Measurements from ENCODE around the gene CDKN1C. TPM values are rescaled to one million over a fixed set of nuclear protein-coding genes. Genes with fewer than 3 reads are reported as not detected.

CDKN1C gene
- total and polyA plus RNA-seq, 7 experiments from 2014 or later: 0.35 to 36.0 (median 3.9) TPM

DNA sequence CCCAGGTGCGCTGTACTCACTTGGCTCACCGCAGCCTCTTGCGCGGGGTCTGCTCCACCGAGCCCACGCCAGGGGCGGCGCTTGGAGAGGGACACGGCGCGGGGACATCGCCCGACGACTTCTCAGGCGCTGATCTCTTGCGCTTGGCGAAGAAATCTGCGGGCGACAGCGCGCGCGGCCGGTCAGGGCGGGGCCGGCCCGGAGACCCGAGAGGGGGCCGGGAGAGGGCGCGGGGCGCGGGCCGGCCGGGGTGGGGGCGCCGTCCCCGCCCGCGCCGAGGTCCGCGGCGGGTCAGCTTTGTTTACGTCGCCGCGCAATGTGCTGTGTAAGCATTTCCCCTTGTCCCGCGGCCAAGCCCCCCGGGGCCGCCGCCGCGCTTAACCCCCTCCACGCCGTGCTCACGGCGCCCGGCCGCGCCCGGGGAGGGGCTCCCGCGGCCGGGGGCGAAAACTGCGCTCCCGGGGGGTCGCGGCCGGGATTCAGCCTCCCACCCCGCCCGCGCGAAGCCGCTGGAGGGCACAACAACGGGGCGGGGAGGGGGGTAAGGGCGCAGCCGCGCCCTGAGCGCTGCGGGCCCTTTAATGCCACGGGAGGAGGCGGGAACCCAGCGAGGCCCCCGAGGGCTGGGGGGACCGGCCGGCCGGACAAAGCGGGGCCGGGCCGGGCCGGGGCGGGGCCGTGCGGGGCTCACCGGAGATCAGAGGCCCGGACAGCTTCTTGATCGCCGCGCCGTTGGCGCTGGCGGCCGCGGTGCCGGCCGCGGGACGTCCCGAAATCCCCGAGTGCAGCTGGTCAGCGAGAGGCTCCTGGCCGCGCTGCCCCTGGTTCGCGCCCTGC lies 1.4 kb downstream of the CDKN1C start:
- Histone ChIP-seq H3K4me3 (ENCODE audit: low read length) (peak overlapping the region; percentile 33), H3K4me1 (ENCODE audit: control insufficient read depth in 2 of 2, insufficient read depth in 2 of 2, low read length in 2 of 2) (peaks cover 0 to 5% of the 10 kb centered on the region in 2 donors), H3K27ac (ENCODE audit: low read depth, low read length) (no peak overlapping the region), H3K36me3 (ENCODE audit: control insufficient read depth in 2 of 3, insufficient read depth in 3 of 3, low read length in 3 of 3) (peaks cover 0 to 5% (median 0%) of the 10 kb centered on the region in 3 experiments), H3K27me3 (ENCODE audit: control insufficient read depth in 2 of 2, insufficient read depth in 2 of 2, low read length in 2 of 2) (no peaks in the 10 kb centered on the region), H3K9me3 (ENCODE audit: control insufficient read depth in 2 of 3, low read length in 3 of 3) (no peaks in the 10 kb centered on the region)
- H3K27ac Mint-ChIP-seq: no peak overlapping the region
- ATAC-seq: no peak
- DNase-seq: no peak
- H3K4me1 Mint-ChIP-seq: peaks cover 0 to 26% (median 21%) of the 10 kb centered on the region in 7 donors
- intact Hi-C loops (cut with micrococcal nuclease): loop anchor here (2.0 to 10.0 kb wide), 2 partner anchors 109 to 541 kb away; partner anchors contain the start of gene NAP1L4 (in 1 of the 2)
- ChIA-PET CTCF (interaction anchor here (1.2 kb wide), 1 partner anchor 8 kb away, joined by 3 read pairs; no protein-coding TSS in a partner anchor), POLR2A (interaction anchor here (1.3 kb wide), 1 partner anchor 352 kb away, joined by 5 read pairs; no protein-coding TSS in a partner anchor)
- peaks cover 0 to 1% (median 0%) of the 10 kb centered on the region in 11 donors for H3K9me3 Mint-ChIP-seq
- H3K27me3 Mint-ChIP-seq: peaks cover 0 to 47% (median 0%) of the 10 kb centered on the region in 5 donors
- peak overlapping the region in 7 of 10 donors; percentile 36 to 81 (median 68) for H3K4me3 Mint-ChIP-seq
- H3K36me3 Mint-ChIP-seq: no peaks in the 10 kb centered on the region

- H3K4me3 ChIP-seq (ENCODE audit: low read length): no peak overlapping the region
- H3K4me3 Mint-ChIP-seq: peak overlapping the region in 9 of 10 donors; percentile 50 to 81 (median 72)
- no peak overlapping the region for H3K27ac ChIP-seq (ENCODE audit: low read depth, low read length)
- ATAC-seq (no peak), DNase-seq (no peak)
- H3K36me3 Mint-ChIP-seq: no peaks in the 10 kb centered on the region
- H3K27me3 Mint-ChIP-seq: peaks cover 0 to 47% (median 0%) of the 10 kb centered on the region in 5 donors
- H3K36me3 ChIP-seq (ENCODE audit: control insufficient read depth in 2 of 3, insufficient read depth in 3 of 3, low read length in 3 of 3): peaks cover 0 to 5% (median 0%) of the 10 kb centered on the region in 3 experiments
- peaks cover 0 to 5% of the 10 kb centered on the region in 2 donors for H3K4me1 ChIP-seq (ENCODE audit: control insufficient read depth in 2 of 2, insufficient read depth in 2 of 2, low read length in 2 of 2)
- peak overlapping the region in 1 of 9 donors; percentile 3 for H3K27ac Mint-ChIP-seq
- H3K4me1 Mint-ChIP-seq: peaks cover 0 to 26% (median 21%) of the 10 kb centered on the region in 7 donors
- ChIA-PET CTCF (interaction anchor here (0.7 kb wide), 1 partner anchor 378 kb away, joined by 3 read pairs; no protein-coding TSS in a partner anchor), POLR2A (no interaction called here)
- no peaks in the 10 kb centered on the region for H3K27me3 ChIP-seq (ENCODE audit: control insufficient read depth in 2 of 2, insufficient read depth in 2 of 2, low read length in 2 of 2)
- no peaks in the 10 kb centered on the region for H3K9me3 ChIP-seq (ENCODE audit: control insufficient read depth in 2 of 3, low read length in 3 of 3)
- H3K9me3 Mint-ChIP-seq: peaks cover 0 to 1% (median 0%) of the 10 kb centered on the region in 11 donors
- intact Hi-C loops (cut with micrococcal nuclease): loop anchor here in 1 of 2 donors (10.0 kb wide), 1 partner anchor 541 kb away; no protein-coding TSS in a partner anchor
These were observed 2.0 kb downstream of the CDKN1C start for GRCh38 chr11:2883640-2883978.

DNA sequence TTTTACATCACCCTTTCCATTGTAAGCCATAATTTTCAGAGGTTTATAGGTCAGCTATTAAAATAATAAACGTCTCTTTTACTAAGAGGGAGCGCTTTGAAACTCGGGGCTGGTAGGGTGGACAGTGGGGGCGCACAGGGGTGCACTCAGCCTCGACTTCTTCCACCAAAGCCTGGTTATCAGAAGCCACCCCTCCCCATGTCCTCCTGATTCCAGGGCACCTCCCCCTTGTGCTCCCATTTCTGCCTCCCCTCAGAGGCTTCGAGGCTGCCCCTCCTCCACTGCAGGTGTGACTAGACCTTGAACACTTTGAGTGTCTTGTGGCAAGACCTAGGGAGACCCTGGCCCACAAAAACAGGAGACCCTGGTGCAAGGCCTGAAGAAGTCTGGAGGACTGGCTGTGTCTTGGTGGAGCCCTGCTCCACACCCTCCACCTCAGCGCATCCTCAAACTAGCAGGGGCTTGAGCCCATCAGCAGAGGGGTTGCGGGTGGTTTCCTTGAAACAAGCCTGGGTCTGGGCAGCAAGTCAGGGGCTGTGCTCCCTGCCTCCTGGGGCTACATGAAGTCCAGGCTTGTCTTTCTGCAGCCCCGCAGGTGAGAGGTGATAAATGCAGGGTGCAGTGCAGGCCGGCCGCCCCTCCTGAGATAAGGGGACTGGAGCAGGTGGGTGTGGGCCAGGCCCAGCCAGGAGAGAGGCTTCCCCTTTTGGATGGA lies 3.0 kb downstream of the CDKN1C start:
- ATAC-seq (no peak), DNase-seq (no peak)
- Histone ChIP-seq H3K27ac (ENCODE audit: low read depth, low read length) (no peak overlapping the region), H3K36me3 (ENCODE audit: control insufficient read depth in 2 of 3, insufficient read depth in 3 of 3, low read length in 3 of 3) (peaks cover 0 to 5% (median 0%) of the 10 kb centered on the region in 3 experiments), H3K4me3 (ENCODE audit: low read length) (no peak overlapping the region), H3K4me1 (ENCODE audit: control insufficient read depth in 2 of 2, insufficient read depth in 2 of 2, low read length in 2 of 2) (no peaks in the 10 kb centered on the region), H3K9me3 (ENCODE audit: control insufficient read depth in 2 of 3, low read length in 3 of 3) (no peaks in the 10 kb centered on the region), H3K27me3 (ENCODE audit: control insufficient read depth in 2 of 2, insufficient read depth in 2 of 2, low read length in 2 of 2) (no peaks in the 10 kb centered on the region)
- Mint-ChIP-seq H3K4me3 (peak overlapping the region in 7 of 10 donors; percentile 35 to 81 (median 68)), H3K9me3 (peaks cover 0 to 1% (median 0%) of the 10 kb centered on the region in 11 donors), H3K27ac (peak overlapping the region in 3 of 9 donors; percentile 3 to 41 (median 38)), H3K36me3 (peaks cover 0 to under 1% (median 0%) of the 10 kb centered on the region in 5 donors), H3K27me3 (peaks cover 0 to 45% (median 0%) of the 10 kb centered on the region in 5 donors), H3K4me1 (peaks cover 0 to 17% (median 12%) of the 10 kb centered on the region in 7 donors)
- CTCF ChIA-PET: no interaction called here
- intact Hi-C loops (cut with micrococcal nuclease): loop anchor here in 1 of 2 donors (10.0 kb wide), 1 partner anchor 542 kb away; no protein-coding TSS in a partner anchor
- POLR2A ChIA-PET: no interaction called here

DNA sequence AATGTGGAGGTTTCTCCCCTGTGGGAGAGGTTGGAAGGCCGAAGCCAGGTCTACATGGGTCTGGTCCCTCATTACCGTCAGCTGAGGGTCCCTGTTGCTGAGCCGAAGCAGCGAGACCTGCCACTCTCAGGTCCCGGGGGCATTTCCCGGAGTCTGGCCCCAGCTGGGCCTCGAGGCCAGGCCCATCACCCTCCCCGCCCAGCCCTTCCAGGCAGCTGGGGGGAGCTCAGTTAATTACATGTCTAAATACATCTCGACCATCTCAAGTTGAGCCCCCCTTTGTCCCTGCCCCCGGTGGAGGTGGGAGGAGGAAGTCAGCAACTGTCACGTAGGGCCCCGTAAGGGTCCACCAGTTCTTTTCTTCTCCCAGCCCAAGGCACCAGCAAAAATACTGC lies 3.6 kb downstream of the CDKN1C start:
- DNase-seq (no peak), ATAC-seq (no peak)
- Mint-ChIP-seq H3K27me3 (peaks cover 0 to 40% (median 0%) of the 10 kb centered on the region in 5 donors), H3K27ac (peak overlapping the region in 1 of 9 donors; percentile 41), H3K9me3 (peaks cover 0 to 5% (median 0%) of the 10 kb centered on the region in 11 donors), H3K36me3 (peaks cover 0 to 1% (median 0%) of the 10 kb centered on the region in 5 donors), H3K4me3 (no peak overlapping the region), H3K4me1 (peaks cover 0 to 12% (median 7%) of the 10 kb centered on the region in 7 donors)
- intact Hi-C loops (cut with micrococcal nuclease): loop anchor here in 1 of 2 donors (10.0 kb wide), 1 partner anchor 543 kb away; no protein-coding TSS in a partner anchor
- no peak overlapping the region for H3K27ac ChIP-seq (ENCODE audit: low read depth, low read length)
- peaks cover 0 to 5% (median 0%) of the 10 kb centered on the region in 3 experiments for H3K36me3 ChIP-seq (ENCODE audit: control insufficient read depth in 2 of 3, insufficient read depth in 3 of 3, low read length in 3 of 3)
- ChIA-PET POLR2A (interaction anchor here (0.8 kb wide), 1 partner anchor 9 kb away, joined by 3 read pairs; no protein-coding TSS in a partner anchor), CTCF (interaction anchor here (1.4 to 1.9 kb wide), 2 partner anchors 9 to 11 kb away, joined by 3 to 5 read pairs; no protein-coding TSS in a partner anchor)
- H3K4me1 ChIP-seq (ENCODE audit: control insufficient read depth in 2 of 2, insufficient read depth in 2 of 2, low read length in 2 of 2): no peaks in the 10 kb centered on the region
- H3K27me3 ChIP-seq (ENCODE audit: control insufficient read depth in 2 of 2, insufficient read depth in 2 of 2, low read length in 2 of 2): no peaks in the 10 kb centered on the region
- H3K4me3 ChIP-seq (ENCODE audit: low read length): no peak overlapping the region
- H3K9me3 ChIP-seq (ENCODE audit: control insufficient read depth in 2 of 3, low read length in 3 of 3): no peaks in the 10 kb centered on the region

DNA sequence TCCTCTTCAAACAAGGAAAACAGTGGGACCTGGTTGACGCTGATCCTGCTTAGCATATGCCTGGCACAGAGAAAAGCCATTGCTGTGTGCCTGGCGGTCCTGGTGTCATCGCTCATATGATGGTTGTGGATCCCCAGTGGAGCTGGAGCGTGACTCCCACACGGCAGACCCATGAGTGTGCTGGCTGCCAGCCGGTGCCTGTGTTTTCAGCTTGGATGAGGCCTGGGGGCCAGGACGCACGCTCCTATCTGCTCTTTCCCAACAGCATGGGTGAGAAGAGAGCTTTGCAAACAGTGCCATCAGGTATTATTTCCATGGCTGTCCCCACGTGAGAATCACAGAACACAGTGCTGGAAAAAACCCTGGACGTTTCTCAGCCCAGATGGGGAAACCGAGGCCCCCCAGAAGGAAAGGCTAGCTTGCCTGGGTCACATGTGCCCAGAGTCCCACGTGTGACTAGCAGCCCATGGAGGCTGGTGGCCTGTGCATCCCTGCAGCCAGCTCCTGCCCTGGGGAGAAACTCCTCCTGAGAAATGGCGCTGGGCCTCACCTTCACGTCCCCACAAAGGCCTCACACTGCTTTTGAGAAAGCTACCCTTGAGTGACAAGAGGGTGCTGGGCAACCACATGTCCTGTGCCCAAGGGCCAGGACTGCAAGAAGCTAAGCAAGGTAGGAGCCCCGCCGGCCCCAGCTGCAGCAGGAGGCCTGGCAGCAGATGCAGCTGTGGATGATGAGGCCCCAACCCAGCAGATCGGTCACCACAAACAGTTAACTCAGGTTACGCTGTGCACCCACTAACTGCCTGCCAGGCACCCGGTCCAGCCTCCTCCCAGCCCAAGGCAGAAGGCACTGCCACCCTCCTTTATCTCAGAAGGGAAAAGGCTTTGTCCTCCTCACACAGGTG lies 4.2 kb downstream of the CDKN1C start:
- ChIA-PET CTCF (interaction anchor here (1.4 to 1.9 kb wide), 2 partner anchors 10 to 11 kb away, joined by 3 to 5 read pairs; no protein-coding TSS in a partner anchor), POLR2A (interaction anchor here (0.8 kb wide), 1 partner anchor 10 kb away, joined by 3 read pairs; no protein-coding TSS in a partner anchor)
- Histone ChIP-seq H3K9me3 (ENCODE audit: control insufficient read depth in 2 of 3, low read length in 3 of 3) (no peaks in the 10 kb centered on the region), H3K4me1 (ENCODE audit: control insufficient read depth in 2 of 2, insufficient read depth in 2 of 2, low read length in 2 of 2) (no peaks in the 10 kb centered on the region), H3K27me3 (ENCODE audit: control insufficient read depth in 2 of 2, insufficient read depth in 2 of 2, low read length in 2 of 2) (no peaks in the 10 kb centered on the region), H3K36me3 (ENCODE audit: control insufficient read depth in 2 of 3, insufficient read depth in 3 of 3, low read length in 3 of 3) (peaks cover 0 to 5% (median 0%) of the 10 kb centered on the region in 3 experiments), H3K27ac (ENCODE audit: low read depth, low read length) (no peak overlapping the region), H3K4me3 (ENCODE audit: low read length) (no peak overlapping the region)
- H3K4me3 Mint-ChIP-seq: peak overlapping the region in 1 of 10 donors; percentile 38
- peaks cover 0 to 1% (median 0%) of the 10 kb centered on the region in 5 donors for H3K36me3 Mint-ChIP-seq
- H3K27me3 Mint-ChIP-seq: peaks cover 0 to 36% (median 0%) of the 10 kb centered on the region in 5 donors
- H3K9me3 Mint-ChIP-seq: peaks cover 0 to 9% (median 0%) of the 10 kb centered on the region in 11 donors
- ATAC-seq (no peak), DNase-seq (no peak)
- no peak overlapping the region for H3K27ac Mint-ChIP-seq
- peaks cover 0 to 6% (median 4%) of the 10 kb centered on the region in 7 donors for H3K4me1 Mint-ChIP-seq
- intact Hi-C loops (cut with micrococcal nuclease): loop anchor here in 1 of 2 donors (10.0 kb wide), 1 partner anchor 543 kb away; no protein-coding TSS in a partner anchor
